HepG2 (cell line): Measurements from ENCODE around the gene DRAXIN.

ENCODE experiments used
- CTCF ChIP-seq: sonication (generic); formaldehyde crosslinking; IDR thresholded peaks from 2 replicates; pipeline ENCODE4 v1.5.0; 2020; ENCODE audit warnings: mild to moderate bottlenecking, missing genetic modification reagents, moderate library complexity
- MLLT10 ChIP-seq: sonication (generic); formaldehyde crosslinking; IDR thresholded peaks from 2 replicates; pipeline ENCODE4 v1.4.0; 2020; ENCODE audit warnings: missing genetic modification reagents
- NCOR1 ChIP-seq: fragments of 200-600 bp; sonication (generic); IDR thresholded peaks from 2 replicates; pipeline ENCODE4 v1.7.0; 2017; ENCODE audit warnings: antibody characterized with exemption, low read length, borderline replicate concordance
- POLR2A ChIP-seq, 2 experiments: IDR thresholded peaks; 2 replicates each; pipeline ENCODE4 v1.6.1; 2011; ENCODE audit warnings: low read depth in 2 of 2, low read length in 2 of 2, mild to moderate bottlenecking in 1 of 2, moderate library complexity in 1 of 2; ENCODE audit not compliant: insufficient read depth in 1 of 2
- POLR2AphosphoS5 ChIP-seq: IDR thresholded peaks from 2 replicates; pipeline ENCODE4 v1.6.1; 2012; ENCODE audit warnings: low read depth, low read length
- SMAD3 ChIP-seq: sonication (generic); formaldehyde crosslinking; IDR thresholded peaks from 2 replicates; pipeline ENCODE4 v1.4.0; 2020; ENCODE audit warnings: missing genetic modification reagents
- SRF ChIP-seq: IDR thresholded peaks from 2 replicates; pipeline ENCODE4 v1.6.1; 2011; ENCODE audit warnings: mild to moderate bottlenecking, low read depth, low read length, moderate library complexity
- ZNF24 ChIP-seq: fragments of 450-650 bp; IDR thresholded peaks from 2 replicates; pipeline ENCODE4 v1.6.1; 2017; ENCODE audit warnings: antibody characterized with exemption, mild to moderate bottlenecking

- TF ChIP-seq POLR2AphosphoS5 (no peak), MLLT10 (CRISPR knock-in tag) (no peak), SRF (no peak), CTCF (CRISPR knock-in tag) (no peak), SMAD3 (CRISPR knock-in tag) (no peak), NCOR1 (no peak), POLR2A (IDR thresholded peaks at IDR 0.05; ENCODE audit: insufficient read depth in 1 of 2, low read depth in 2 of 2, low read length in 2 of 2) (no peak), ZNF24 (no peak)
These were observed 70.5 kb downstream of the DRAXIN start, which contains the start of gene C1orf167 for GRCh38 chr1:11761988-11762406.
